GM12801 (cell line): ENCODE measurements around the gene RANBP9.

Source experiments
- TF ChIP-seq, protein P1 (sequence below): IDR thresholded peaks from one replicate; pipeline ENCODE4 v1.5.1; 2011; ENCODE audit warnings: control low read depth; ENCODE audit not compliant: insufficient read length; ENCODE audit errors: extremely low read depth

RANBP9 gene

DNA sequence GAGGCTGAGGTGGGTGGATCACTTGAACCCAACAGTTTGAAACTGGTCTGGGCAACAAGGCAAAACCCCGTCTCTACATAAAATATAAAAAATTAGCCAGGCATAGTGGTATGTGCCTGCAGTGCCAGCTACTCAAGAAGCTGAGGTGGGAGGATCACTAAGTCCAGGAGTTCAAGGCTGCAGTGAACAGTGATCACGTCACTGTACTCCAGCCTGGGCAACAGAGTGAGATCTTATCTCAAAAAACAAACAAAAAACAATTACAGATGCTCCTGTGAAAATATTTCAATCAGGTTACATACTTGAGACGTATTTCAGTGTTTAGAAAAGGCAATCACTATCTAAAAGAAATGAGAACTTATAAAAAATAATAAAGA, 33.8 kb downstream of the RANBP9 start:
- TF ChIP-seq, protein P1, sequence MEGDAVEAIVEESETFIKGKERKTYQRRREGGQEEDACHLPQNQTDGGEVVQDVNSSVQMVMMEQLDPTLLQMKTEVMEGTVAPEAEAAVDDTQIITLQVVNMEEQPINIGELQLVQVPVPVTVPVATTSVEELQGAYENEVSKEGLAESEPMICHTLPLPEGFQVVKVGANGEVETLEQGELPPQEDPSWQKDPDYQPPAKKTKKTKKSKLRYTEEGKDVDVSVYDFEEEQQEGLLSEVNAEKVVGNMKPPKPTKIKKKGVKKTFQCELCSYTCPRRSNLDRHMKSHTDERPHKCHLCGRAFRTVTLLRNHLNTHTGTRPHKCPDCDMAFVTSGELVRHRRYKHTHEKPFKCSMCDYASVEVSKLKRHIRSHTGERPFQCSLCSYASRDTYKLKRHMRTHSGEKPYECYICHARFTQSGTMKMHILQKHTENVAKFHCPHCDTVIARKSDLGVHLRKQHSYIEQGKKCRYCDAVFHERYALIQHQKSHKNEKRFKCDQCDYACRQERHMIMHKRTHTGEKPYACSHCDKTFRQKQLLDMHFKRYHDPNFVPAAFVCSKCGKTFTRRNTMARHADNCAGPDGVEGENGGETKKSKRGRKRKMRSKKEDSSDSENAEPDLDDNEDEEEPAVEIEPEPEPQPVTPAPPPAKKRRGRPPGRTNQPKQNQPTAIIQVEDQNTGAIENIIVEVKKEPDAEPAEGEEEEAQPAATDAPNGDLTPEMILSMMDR: no peak

DNA sequence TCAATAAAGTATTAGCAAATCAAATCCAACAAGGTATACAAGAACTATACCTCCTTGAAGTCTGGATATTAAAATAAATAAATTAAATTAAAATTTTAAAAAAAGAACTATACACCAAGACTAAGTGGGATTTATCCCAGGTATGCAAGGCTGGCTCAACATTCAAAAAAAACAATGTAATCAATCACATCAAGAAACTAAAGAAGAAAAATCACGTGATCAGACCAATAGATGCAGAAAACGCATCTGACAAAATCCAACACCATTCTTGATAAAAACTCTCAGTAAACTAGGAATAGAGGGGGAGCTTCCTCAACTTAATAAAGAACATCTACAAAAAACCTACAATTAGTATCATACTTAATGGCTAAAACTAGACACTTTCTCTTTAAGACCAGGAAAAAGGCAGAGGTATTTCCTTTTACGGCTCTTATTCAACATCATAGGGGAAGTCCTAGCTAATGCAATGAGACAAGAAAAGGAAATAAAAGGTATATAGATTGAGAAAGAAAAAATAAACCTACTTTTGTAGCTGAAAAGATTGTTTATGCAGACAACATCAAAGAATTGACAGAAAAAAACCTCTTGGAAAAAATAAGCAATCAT, 35.0 kb downstream of the RANBP9 start:
- TF ChIP-seq, protein P1: no peak

- TF ChIP-seq, protein P1: no peak
Measured at GRCh38 chr6:13674533-13675190, 37.0 kb downstream of the RANBP9 start.

DNA sequence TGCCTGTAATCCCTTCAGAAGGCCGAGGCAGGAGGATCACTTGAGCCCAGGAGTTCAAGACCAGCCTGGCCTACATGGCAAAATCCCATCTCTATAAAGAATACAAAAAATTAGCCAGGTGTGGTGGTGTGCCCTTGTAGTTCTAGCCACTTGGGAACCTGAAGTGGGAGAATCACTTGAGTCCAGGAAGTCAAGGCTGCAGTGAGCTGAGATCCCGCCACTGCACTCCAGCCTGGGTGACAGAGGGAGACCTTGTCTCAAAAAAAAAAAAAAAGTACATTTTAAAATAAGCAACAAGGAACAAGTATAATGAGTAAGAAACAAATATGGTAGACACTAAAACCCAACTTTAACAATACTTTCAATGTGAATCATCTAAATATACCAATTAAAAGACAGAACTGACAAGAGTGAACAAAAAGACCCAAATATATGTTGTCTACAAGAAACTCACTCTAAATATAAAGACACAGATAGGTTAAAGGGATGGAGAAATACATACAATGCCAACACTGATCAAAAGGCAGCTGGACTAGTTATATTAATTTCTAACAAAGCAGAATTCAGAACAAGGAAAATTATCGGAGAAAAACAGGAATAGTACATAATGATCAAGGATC, 37.7 kb downstream of the RANBP9 start:
- TF ChIP-seq, protein P1: no peak

DNA sequence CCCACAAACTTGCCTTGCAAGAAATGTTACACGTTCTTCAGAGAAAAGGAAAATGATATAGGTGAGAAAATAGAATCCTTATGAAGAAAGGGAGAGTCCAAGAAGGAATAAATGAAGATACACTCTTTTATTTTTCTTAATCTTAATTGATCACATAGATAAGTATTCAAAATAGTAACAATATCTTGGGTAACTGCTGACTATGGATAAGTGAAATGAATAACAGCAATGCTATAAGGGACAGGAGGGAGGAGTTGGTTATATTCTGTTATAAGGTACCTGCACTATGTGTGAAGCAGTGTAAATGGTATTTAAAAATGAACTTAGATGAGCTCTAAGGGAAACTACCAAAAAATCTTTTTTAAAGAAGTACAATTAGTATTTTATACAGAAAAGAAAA, 38.3 kb downstream of the RANBP9 start:
- TF ChIP-seq, protein P1: no peak

DNA sequence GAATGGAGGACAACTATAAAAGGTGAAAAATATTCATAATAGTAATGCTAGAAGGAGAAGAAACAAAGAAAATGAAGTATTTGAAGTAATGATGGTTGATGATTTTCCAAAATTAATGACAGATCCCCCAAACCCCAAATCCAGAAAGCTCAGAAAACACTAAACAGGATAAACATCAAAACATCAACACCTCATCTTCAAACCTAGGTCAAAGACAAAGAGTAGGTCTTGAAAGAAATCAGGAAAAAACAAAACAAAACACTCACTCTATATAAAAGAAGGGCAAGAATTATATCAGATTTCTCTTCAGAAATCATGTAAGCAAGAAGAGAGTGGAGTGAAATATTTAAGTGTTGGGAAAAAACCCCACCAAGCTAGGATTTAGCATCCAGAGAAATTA, 38.7 kb downstream of the RANBP9 start:
- TF ChIP-seq, protein P1: no peak

DNA sequence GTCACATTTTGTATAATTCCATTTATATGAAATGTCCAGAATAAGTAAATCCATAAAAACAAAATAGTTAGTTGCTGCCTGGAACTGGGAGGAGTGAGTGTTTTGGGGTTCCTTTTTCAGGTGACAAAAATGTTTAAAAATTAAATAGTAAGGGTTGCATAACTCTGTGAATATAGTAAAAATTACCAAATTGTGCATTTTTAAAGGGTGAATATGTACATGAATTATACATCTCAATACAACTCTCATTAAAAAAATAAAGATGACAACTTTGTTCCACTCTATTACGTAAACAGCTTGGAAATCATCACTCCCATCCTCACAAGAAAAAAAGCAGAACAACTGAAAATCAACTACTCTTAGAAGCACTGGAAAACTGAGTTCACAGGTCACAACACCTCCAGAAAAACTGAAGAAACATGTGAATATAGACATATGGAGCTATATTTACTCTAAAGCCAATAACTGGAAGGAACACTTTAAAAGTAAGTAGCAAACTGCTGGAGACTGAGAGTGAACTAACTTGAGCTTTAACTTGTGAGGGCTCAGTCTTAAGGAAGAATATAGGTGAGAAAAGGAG, 40.0 kb downstream of the RANBP9 start:
- TF ChIP-seq, protein P1: no peak
